SK-N-SH (cell line): ENCODE measurements around the gene KRTAP9-9.
"Not testable (repeated sequence)": the region's sequence is repeated elsewhere in the genome, so short reads cannot be mapped to it uniquely, and the experiment has no call there.

Experiments
- CTCF ChIP-seq: fragments of 200-600 bp; sonication (generic); IDR thresholded peaks from 2 replicates; pipeline ENCODE4 v1.6.1; 2017; ENCODE audit warnings: antibody characterized with exemption, mild to moderate bottlenecking, moderate library complexity
- MEF2A ChIP-seq: IDR thresholded peaks from 2 replicates; pipeline ENCODE4 v1.4.0; 2012; ENCODE audit warnings: low read depth, borderline replicate concordance
- NRF1 ChIP-seq: IDR thresholded peaks from 2 replicates; pipeline ENCODE4 v1.6.1; 2012; ENCODE audit warnings: low read depth, mild to moderate bottlenecking, low read length
- POLR2AphosphoS5 ChIP-seq: IDR thresholded peaks from 2 replicates; pipeline ENCODE4 v1.6.1; 2012; ENCODE audit warnings: low read depth, low read length
- RAD21 ChIP-seq: IDR thresholded peaks from 2 replicates; pipeline ENCODE4 v1.6.1; 2012; ENCODE audit warnings: mild to moderate bottlenecking, low read length
- RCOR1 ChIP-seq: fragments of 150-350 bp; IDR thresholded peaks from 2 replicates; pipeline ENCODE4 v1.6.1; 2017; ENCODE audit warnings: antibody characterized with exemption, low read length
- REST ChIP-seq: IDR thresholded peaks from 2 replicates; pipeline ENCODE4 v1.6.1; 2012; ENCODE audit warnings: mild to moderate bottlenecking, low read depth, low read length, moderate library complexity
- RXRA ChIP-seq: IDR thresholded peaks from 2 replicates; pipeline ENCODE4 v1.4.0; 2012; ENCODE audit warnings: low read depth, mild to moderate bottlenecking, borderline replicate concordance
- SIN3A ChIP-seq: IDR thresholded peaks from 2 replicates; pipeline ENCODE4 v1.6.1; 2012; ENCODE audit warnings: low read depth, mild to moderate bottlenecking, low read length, moderate library complexity, borderline replicate concordance
- TCF12 ChIP-seq: IDR thresholded peaks from 2 replicates; pipeline ENCODE4 v1.4.0; 2012

GRCh38 chr17:41237116-41237515, 18.1 kb upstream of the KRTAP9-9 start:
- TF ChIP-seq CTCF, RXRA, MEF2A, TCF12, NRF1, RCOR1, SIN3A, REST, POLR2AphosphoS5, RAD21: not testable (repeated sequence)
